SW 1271 (cell line): ENCODE results near the gene PAK3.

ENCODE experiments used
- DNase-seq, 2 experiments: peaks; one replicate each; lab custom pipeline; 2025; lab: John Stamatoyannopoulos, UW

Gene PAK3

GRCh38 chrX:111260451-111260850, 164.5 kb downstream of the PAK3 start:
- no peak for DNase-seq

GRCh38 chrX:111262086-111262485, 166.1 kb downstream of the PAK3 start:
- no peak for DNase-seq

- DNase-seq, result no peak
These were observed 168.4 kb downstream of the PAK3 start for GRCh38 chrX:111264385-111264784.

GRCh38 chrX:111265486-111265885, 169.5 kb downstream of the PAK3 start:
- no peak for DNase-seq

GRCh38 chrX:111268506-111268905, 172.5 kb downstream of the PAK3 start:
- no peak for DNase-seq

GRCh38 chrX:111270339-111270738, 174.3 kb downstream of the PAK3 start, which contains the start of gene CAPN6:
Gene CAPN6, minus strand, starts transcription at chrX:111270483. Its CDS starts 6,547 bp downstream, at chrX:111263936.
- no peak for DNase-seq
